HEK293T (cell line): ENCODE measurements around the gene GOLGA6A.

ENCODE experiments used
- BHLHE40 ChIP-seq: fragments of 450-650 bp; IDR thresholded peaks from 2 replicates; pipeline ENCODE4 v1.6.1; 2016; ENCODE audit warnings: mild to moderate bottlenecking, moderate library complexity, borderline replicate concordance
- CTBP1 ChIP-seq: fragments of 450-650 bp; IDR thresholded peaks from 2 replicates; pipeline ENCODE4 v1.6.1; 2016; ENCODE audit warnings: borderline replicate concordance
- ELF4 ChIP-seq: fragments of 450-650 bp; IDR thresholded peaks from 2 replicates; pipeline ENCODE4 v1.6.1; 2017; ENCODE audit warnings: antibody characterized with exemption
- FOXK2 ChIP-seq: fragments of 450-650 bp; IDR thresholded peaks from 2 replicates; pipeline ENCODE4 v1.6.1; 2016; ENCODE audit warnings: mild to moderate bottlenecking
- FOXM1 ChIP-seq: fragments of 450-650 bp; IDR thresholded peaks from 2 replicates; pipeline ENCODE4 v1.6.1; 2017; ENCODE audit warnings: mild to moderate bottlenecking, borderline replicate concordance
- HDGF ChIP-seq: fragments of 450-650 bp; IDR thresholded peaks from 2 replicates; pipeline ENCODE4 v1.6.1; 2017; ENCODE audit warnings: antibody characterized with exemption, borderline replicate concordance
- LEF1 ChIP-seq: fragments of 450-650 bp; IDR thresholded peaks from 2 replicates; pipeline ENCODE4 v1.6.1; 2017; ENCODE audit warnings: mild to moderate bottlenecking, borderline replicate concordance
- NFRKB ChIP-seq: fragments of 450-650 bp; IDR thresholded peaks from 2 replicates; pipeline ENCODE4 v1.6.1; 2016; ENCODE audit warnings: mild to moderate bottlenecking, moderate library complexity
- SP1 ChIP-seq: fragments of 450-650 bp; IDR thresholded peaks from 2 replicates; pipeline ENCODE4 v1.6.1; 2017
- SUZ12 ChIP-seq: fragments of 450-650 bp; IDR thresholded peaks from 2 replicates; pipeline ENCODE4 v1.6.1; 2016; ENCODE audit warnings: mild to moderate bottlenecking
- TARDBP ChIP-seq: fragments of 450-650 bp; IDR thresholded peaks from 2 replicates; pipeline ENCODE4 v1.6.1; 2016
- ZNF384 ChIP-seq: fragments of 450-650 bp; IDR thresholded peaks from 2 replicates; pipeline ENCODE4 v1.6.1; 2016
- TF ChIP-seq, protein P1 (sequence below): fragments of 450-650 bp; IDR thresholded peaks from 2 replicates; pipeline ENCODE4 v1.6.1; 2016

DNA sequence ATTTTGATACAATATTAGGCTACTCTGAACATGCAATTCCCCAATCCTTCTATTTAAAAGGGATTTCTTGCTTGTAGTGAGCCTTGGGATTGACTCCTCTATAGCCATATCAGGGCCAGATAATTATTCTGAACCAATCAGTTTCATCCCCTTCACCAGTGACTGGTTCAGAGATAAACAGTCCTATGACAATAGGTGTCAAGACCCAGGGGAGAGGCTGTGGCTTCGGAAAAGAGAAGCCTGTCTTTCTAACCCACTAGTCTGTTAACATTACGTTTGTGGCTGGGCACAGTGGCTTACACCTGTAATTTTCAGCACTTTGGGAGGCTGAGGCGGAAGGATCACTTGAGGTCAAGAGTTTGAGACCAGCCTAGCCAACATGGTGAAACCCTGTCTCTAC, 41.8 kb upstream of the GOLGA6A start:
- no peak for TF ChIP-seq FOXM1
- TF ChIP-seq ELF4 = no peak
- no peak for TF ChIP-seq SUZ12
- TF ChIP-seq HDGF = no peak
- TF ChIP-seq SP1 = no peak
- no peak for TF ChIP-seq TARDBP
- no peak for TF ChIP-seq NFRKB
- TF ChIP-seq FOXK2 = no peak
- TF ChIP-seq BHLHE40 = no peak
- no peak for TF ChIP-seq ZNF384
- no peak for TF ChIP-seq LEF1
- no peak for TF ChIP-seq CTBP1
- TF ChIP-seq, protein P1, sequence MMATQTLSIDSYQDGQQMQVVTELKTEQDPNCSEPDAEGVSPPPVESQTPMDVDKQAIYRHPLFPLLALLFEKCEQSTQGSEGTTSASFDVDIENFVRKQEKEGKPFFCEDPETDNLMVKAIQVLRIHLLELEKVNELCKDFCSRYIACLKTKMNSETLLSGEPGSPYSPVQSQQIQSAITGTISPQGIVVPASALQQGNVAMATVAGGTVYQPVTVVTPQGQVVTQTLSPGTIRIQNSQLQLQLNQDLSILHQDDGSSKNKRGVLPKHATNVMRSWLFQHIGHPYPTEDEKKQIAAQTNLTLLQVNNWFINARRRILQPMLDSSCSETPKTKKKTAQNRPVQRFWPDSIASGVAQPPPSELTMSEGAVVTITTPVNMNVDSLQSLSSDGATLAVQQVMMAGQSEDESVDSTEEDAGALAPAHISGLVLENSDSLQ = no peak
